RWPE2 (cell line): ENCODE measurements around the gene KRTAP5-1.
"Not testable (repeated sequence)": the region's sequence is repeated elsewhere in the genome, so short reads cannot be mapped to it uniquely, and the experiment has no call there.

ENCODE experiments used
- ATAC-seq: fragments of 200-7000 bp; cut with Tn5 transposase; 3 replicates; pipeline ENCODE4 v1.9.1; 2021; ENCODE audit warnings: low read depth
- DNase-seq: peaks from one replicate; pipeline ENCODE4 v3.0.0-alpha.2; 2020; ENCODE audit warnings: low spot score
- H3K27ac ChIP-seq: fragments of 450-650 bp; 2 replicates; pipeline ENCODE4 v1.5.1; 2017; ENCODE audit warnings: mild to moderate bottlenecking; ENCODE audit not compliant: poor library complexity, severe bottlenecking
- H3K27me3 ChIP-seq: fragments of 250-450 bp; sonication (Bioruptor Pico); 2 replicates; pipeline ENCODE4 v1.5.1; 2021; ENCODE audit warnings: mild to moderate bottlenecking, moderate library complexity; ENCODE audit not compliant: insufficient read depth, poor library complexity, severe bottlenecking
- H3K36me3 ChIP-seq: fragments of 250-450 bp; sonication (Bioruptor Pico); 2 replicates; pipeline ENCODE4 v1.5.1; 2020; ENCODE audit warnings: low read depth, mild to moderate bottlenecking, moderate library complexity
- H3K4me1 ChIP-seq: fragments of 250-450 bp; sonication (Bioruptor Pico); 2 replicates; pipeline ENCODE4 v1.5.1; 2021; ENCODE audit warnings: mild to moderate bottlenecking, moderate library complexity; ENCODE audit not compliant: insufficient read depth, poor library complexity, severe bottlenecking
- H3K4me3 ChIP-seq: fragments of 250-450 bp; sonication (Bioruptor Pico); 2 replicates; pipeline ENCODE4 v1.5.1; 2021; ENCODE audit warnings: mild to moderate bottlenecking, moderate library complexity; ENCODE audit not compliant: severe bottlenecking
- H3K9me3 ChIP-seq: fragments of 250-450 bp; sonication (Bioruptor Pico); 2 replicates; pipeline ENCODE4 v1.5.1; 2021; ENCODE audit warnings: mild to moderate bottlenecking, moderate library complexity; ENCODE audit not compliant: severe bottlenecking
- TF ChIP-seq, protein P1 (sequence below): fragments of 450-650 bp; IDR thresholded peaks from one replicate; pipeline ENCODE4 v1.5.1; 2017; ENCODE audit warnings: mild to moderate bottlenecking, moderate library complexity; ENCODE audit not compliant: poor library complexity, severe bottlenecking

KRTAP5-1 gene

DNA sequence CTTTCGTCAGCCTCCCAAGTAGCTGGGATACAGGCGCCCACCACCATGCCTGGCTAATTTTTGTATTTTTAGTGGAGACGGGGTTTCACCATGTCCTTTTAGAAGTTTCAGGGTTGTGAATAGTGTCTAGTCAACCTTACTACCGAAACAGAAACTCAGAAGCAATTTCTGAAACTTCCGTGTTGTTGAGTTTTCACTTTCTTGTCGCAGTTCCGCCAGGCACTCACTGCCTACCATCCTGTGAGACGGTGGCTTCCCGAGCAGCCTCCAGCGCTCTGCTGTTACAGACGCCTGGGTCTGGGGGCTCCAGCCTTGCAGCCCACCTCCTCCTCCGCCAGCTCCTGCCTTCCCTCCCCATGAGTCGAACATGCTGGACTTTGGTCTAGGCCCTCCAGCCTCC is 20.8 kb upstream of the KRTAP5-1 start:
- not testable (repeated sequence) for H3K4me3 ChIP-seq, H3K36me3 ChIP-seq, H3K27me3 ChIP-seq, ATAC-seq, H3K4me1 ChIP-seq, H3K9me3 ChIP-seq, H3K27ac ChIP-seq, DNase-seq

DNA sequence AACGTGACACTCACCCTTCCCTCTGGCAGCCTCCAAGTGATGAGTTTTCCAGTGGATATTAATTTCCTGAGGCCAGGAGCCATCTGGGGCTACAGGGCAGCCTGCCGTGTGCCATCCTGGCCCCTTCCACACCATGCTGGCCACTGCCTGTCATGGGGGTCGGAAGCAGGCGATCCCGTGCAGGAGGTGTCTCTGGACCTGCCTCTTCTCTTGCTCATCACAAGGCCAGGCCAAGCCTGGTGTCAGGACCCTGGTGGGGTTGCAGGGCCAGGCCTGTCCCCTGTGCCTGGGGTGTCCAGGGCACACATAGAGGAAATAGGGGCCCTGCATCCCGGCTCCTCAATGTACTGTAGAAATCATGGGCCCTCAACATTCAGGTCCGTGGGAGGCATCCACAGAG is 19.6 kb upstream of the KRTAP5-1 start:
- Histone ChIP-seq H3K4me1 (no peaks in the 10 kb centered on the region), H3K4me3 (no peak overlapping the region), H3K9me3 (no peaks in the 10 kb centered on the region), H3K27ac (no peak overlapping the region), H3K27me3 (peaks cover 5% of the 10 kb centered on the region), H3K36me3 (no peaks in the 10 kb centered on the region)
- TF ChIP-seq, protein P1, sequence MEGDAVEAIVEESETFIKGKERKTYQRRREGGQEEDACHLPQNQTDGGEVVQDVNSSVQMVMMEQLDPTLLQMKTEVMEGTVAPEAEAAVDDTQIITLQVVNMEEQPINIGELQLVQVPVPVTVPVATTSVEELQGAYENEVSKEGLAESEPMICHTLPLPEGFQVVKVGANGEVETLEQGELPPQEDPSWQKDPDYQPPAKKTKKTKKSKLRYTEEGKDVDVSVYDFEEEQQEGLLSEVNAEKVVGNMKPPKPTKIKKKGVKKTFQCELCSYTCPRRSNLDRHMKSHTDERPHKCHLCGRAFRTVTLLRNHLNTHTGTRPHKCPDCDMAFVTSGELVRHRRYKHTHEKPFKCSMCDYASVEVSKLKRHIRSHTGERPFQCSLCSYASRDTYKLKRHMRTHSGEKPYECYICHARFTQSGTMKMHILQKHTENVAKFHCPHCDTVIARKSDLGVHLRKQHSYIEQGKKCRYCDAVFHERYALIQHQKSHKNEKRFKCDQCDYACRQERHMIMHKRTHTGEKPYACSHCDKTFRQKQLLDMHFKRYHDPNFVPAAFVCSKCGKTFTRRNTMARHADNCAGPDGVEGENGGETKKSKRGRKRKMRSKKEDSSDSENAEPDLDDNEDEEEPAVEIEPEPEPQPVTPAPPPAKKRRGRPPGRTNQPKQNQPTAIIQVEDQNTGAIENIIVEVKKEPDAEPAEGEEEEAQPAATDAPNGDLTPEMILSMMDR = no peak
- DNase-seq (no peak), ATAC-seq (no peak)

DNA sequence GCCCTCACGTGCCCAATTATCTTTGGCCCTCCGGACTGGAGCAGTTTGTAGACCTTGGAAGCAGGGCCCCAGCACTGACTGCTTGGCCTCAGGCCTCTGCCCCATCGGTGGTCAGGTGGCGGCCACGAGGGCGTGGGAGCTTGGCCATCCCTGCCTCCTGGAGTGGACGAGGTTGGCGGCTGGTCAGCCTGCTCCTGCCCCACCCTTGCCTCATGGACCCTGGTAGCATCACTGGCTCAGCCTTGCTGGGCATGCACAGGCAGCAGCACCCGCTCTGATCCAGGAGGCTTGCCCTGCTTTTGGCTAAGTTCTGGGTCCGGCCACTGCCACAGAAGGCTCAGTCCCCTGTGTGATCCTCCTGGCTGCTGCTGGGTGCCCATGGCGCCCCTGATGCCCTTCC is 19.1 kb upstream of the KRTAP5-1 start:
- Histone ChIP-seq H3K27me3 (peaks cover 5% of the 10 kb centered on the region), H3K4me1 (no peaks in the 10 kb centered on the region), H3K36me3 (no peaks in the 10 kb centered on the region), H3K4me3 (no peak overlapping the region), H3K27ac (no peak overlapping the region), H3K9me3 (no peaks in the 10 kb centered on the region)
- no peak for ATAC-seq
- no peak for DNase-seq
- TF ChIP-seq, protein P1 = no peak

DNA sequence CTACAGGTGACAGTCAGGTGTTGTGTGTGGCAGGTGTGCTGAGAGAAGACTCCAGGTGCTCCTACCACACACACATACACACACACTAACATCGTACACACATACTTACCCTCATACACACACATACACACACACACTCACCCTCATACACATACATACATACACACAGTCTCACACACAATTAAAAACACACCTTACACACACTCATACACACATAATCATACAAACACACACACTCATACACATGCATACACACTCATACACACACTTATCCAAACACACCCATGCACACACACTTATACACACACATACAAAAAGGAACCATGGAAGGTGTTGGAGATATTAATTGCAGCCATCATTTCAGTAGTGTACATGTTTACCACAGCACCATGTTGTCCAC is 18.5 kb upstream of the KRTAP5-1 start:
- Histone ChIP-seq H3K4me3 (no peak overlapping the region), H3K27me3 (peaks cover 5% of the 10 kb centered on the region), H3K4me1 (no peaks in the 10 kb centered on the region), H3K9me3 (no peaks in the 10 kb centered on the region), H3K27ac (no peak overlapping the region), H3K36me3 (no peaks in the 10 kb centered on the region)
- DNase-seq = no peak
- TF ChIP-seq, protein P1 = no peak
- no peak for ATAC-seq

DNA sequence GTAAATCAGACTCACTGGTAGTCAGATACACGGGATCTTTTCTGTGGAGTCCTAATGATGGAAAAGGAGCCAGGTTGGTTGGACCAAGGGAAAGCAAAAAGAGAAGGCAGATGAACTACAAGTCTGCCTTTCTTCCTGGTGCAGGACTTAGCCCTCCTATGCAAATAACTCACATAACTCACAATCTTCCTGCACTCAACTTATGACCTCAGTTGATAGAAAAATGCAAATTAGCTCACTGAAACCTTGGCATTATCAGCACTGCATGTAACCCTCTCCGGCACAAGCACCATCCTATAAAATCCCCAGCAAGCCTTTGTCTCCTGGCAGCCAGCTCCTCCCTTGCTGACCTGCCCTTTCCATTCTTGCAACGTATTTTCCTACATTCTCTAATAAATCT is 16.6 kb upstream of the KRTAP5-1 start:
- not testable (repeated sequence) for H3K36me3 ChIP-seq, H3K4me1 ChIP-seq, DNase-seq, H3K4me3 ChIP-seq, ATAC-seq, H3K9me3 ChIP-seq, H3K27me3 ChIP-seq, H3K27ac ChIP-seq

- no peaks in the 10 kb centered on the region for H3K9me3 ChIP-seq
- TF ChIP-seq, protein P1 = no peak
- H3K27ac ChIP-seq = no peak overlapping the region
- H3K4me1 ChIP-seq = no peaks in the 10 kb centered on the region
- peaks cover 5% of the 10 kb centered on the region for H3K27me3 ChIP-seq
- no peaks in the 10 kb centered on the region for H3K36me3 ChIP-seq
- H3K4me3 ChIP-seq = no peak overlapping the region
- DNase-seq = no peak
- ATAC-seq = no peak
Observed at GRCh38 chr11:1600626-1601025, 15.5 kb upstream of the KRTAP5-1 start.
